ENCODE measurements around the gene KCNH5.
A peak's percentile ranks its signal among the peaks of the same experiment; 100 is the strongest.

Gene KCNH5

DNA sequence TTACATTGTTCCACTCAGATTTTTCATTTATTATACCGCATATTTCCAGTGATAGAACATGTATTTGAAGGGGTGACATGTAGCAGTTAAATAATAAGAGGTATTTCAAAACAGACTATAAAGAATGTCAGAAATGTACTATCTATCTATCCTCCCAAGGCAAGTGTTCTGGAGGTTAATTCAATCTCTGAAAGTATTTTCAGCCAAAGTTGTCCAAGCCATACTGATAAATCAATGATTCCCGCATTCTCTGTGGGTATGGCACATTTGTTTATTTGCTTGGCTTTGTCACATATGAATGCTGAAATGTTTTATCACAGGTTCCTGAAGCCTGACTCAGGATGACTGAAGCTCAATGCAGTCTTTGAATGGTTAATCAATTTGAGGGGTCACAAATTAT is 35.8 kb downstream of the KCNH5 start:
- DNase-seq (ENCODE audit: low read depth), result no peak
- H3K4me3 ChIP-seq (ENCODE audit: control insufficient read depth, low read depth, low read length), result no peak overlapping the region
- TF ChIP-seq, protein P1, sequence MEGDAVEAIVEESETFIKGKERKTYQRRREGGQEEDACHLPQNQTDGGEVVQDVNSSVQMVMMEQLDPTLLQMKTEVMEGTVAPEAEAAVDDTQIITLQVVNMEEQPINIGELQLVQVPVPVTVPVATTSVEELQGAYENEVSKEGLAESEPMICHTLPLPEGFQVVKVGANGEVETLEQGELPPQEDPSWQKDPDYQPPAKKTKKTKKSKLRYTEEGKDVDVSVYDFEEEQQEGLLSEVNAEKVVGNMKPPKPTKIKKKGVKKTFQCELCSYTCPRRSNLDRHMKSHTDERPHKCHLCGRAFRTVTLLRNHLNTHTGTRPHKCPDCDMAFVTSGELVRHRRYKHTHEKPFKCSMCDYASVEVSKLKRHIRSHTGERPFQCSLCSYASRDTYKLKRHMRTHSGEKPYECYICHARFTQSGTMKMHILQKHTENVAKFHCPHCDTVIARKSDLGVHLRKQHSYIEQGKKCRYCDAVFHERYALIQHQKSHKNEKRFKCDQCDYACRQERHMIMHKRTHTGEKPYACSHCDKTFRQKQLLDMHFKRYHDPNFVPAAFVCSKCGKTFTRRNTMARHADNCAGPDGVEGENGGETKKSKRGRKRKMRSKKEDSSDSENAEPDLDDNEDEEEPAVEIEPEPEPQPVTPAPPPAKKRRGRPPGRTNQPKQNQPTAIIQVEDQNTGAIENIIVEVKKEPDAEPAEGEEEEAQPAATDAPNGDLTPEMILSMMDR (conservative IDR thresholded peaks at IDR 0.05; ENCODE audit: control insufficient read depth, insufficient read depth, low read depth, low read length), result no peak

DNA sequence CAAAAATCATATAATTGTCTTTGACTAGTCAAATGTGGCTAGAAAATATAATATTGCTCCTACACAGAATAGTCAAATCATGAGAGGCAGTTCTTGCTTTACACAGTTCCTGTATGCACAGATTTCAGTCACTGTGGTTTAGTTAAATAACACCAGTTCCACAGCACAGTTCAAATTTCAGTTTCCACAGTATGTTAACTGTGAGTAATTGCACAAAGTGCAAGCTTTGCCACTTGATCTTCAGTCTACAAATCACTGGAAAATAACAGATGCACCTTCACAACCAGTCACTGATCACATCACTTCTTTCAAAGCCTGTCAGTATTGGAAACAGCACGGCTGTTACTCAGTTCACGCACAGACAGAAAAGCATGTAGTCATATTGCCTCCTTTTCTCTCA is 38.7 kb downstream of the KCNH5 start:
- no peak for DNase-seq (ENCODE audit: low read depth)
- TF ChIP-seq, protein P1 (conservative IDR thresholded peaks at IDR 0.05; ENCODE audit: control insufficient read depth, insufficient read depth, low read depth, low read length), result no peak
- no peak overlapping the region for H3K4me3 ChIP-seq (ENCODE audit: control insufficient read depth, low read depth, low read length)

DNA sequence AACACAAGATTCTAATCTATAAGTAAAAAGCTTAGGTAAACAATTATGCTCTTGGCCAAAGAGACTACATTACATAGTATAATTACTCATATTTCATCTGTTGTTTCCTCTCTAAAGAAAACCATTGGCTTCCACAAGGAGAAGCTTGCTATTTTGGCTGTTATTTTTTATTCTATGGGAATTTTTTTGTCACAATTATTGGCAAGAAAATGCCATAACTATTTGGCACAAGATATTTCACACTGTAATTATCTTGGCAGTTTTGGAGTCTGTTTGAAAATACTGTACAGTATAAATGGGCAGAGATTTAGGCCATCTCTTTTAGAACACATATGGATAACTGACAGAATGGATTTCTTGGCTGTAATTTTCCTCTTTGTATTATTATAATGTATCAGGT is 51.2 kb downstream of the KCNH5 start:
- TF ChIP-seq, protein P1 (conservative IDR thresholded peaks at IDR 0.05; ENCODE audit: control insufficient read depth, insufficient read depth, low read depth, low read length), result no peak

DNA sequence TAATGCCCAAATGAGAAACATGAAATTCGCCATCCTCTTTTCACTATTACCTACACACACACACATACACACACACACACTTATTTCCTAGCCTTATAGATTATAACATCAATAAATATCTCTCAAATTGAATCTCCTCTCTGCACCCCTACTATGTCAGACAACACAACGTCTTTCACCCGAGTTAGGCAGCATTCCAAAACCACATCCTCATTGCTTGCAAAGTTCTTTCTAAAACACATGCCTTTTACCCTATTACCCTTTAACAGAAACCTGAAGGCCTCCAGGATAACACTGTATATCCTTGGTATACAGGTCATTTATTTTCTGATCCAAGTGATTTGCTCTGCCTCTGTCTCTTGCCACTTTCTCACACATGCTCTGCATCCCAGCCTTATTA is 56.3 kb downstream of the KCNH5 start:
- TF ChIP-seq, protein P1 (conservative IDR thresholded peaks at IDR 0.05; ENCODE audit: control insufficient read depth, insufficient read depth, low read depth, low read length), result no peak
- peak; percentile 55 for DNase-seq (ENCODE audit: low read depth)
- H3K4me3 ChIP-seq (ENCODE audit: control insufficient read depth, low read depth, low read length), result no peak overlapping the region

More for the DNA sequence above, 51.2 kb downstream of the KCNH5 start:
- no peak overlapping the region for H3K4me3 ChIP-seq (ENCODE audit: control insufficient read depth, low read depth, low read length)
- DNase-seq (ENCODE audit: low read depth), result no peak

- H3K4me3 ChIP-seq (ENCODE audit: control insufficient read depth, low read depth, low read length), result no peak overlapping the region
- TF ChIP-seq, protein P1 (conservative IDR thresholded peaks at IDR 0.05; ENCODE audit: control insufficient read depth, insufficient read depth, low read depth, low read length), result no peak
- no peak for DNase-seq (ENCODE audit: low read depth)
These were observed 61.4 kb downstream of the KCNH5 start for GRCh38 chr14:62983821-62984220.

GRCh38 chr14:62980693-62981092 is 64.6 kb downstream of the KCNH5 start:
- H3K4me3 ChIP-seq (ENCODE audit: control insufficient read depth, low read depth, low read length), result no peak overlapping the region
- TF ChIP-seq, protein P1 (conservative IDR thresholded peaks at IDR 0.05; ENCODE audit: control insufficient read depth, insufficient read depth, low read depth, low read length), result no peak
- no peak for DNase-seq (ENCODE audit: low read depth)

- TF ChIP-seq, protein P1 (conservative IDR thresholded peaks at IDR 0.05; ENCODE audit: control insufficient read depth, insufficient read depth, low read depth, low read length), result no peak
- H3K4me3 ChIP-seq (ENCODE audit: control insufficient read depth, low read depth, low read length), result no peak overlapping the region
- peak; percentile 98 for DNase-seq (ENCODE audit: low read depth)
These were observed 87.7 kb downstream of the KCNH5 start for GRCh38 chr14:62957562-62957961.
